Measurements from ENCODE around the gene IMPACT. TPM values are rescaled to one million over a fixed set of nuclear protein-coding genes. Genes with fewer than 3 reads are reported as not detected.

Gene IMPACT
- total and polyA plus RNA-seq, 2 donors (not counting 1 experiment from before 2014, with no cell fraction given) = 5.0 to 11.1 TPM

GRCh38 chr18:24479371-24479770 is 52.9 kb downstream of the IMPACT start:
- Histone ChIP-seq H4K20me1 (ENCODE audit: control insufficient read depth, insufficient read depth, low read length, poor library complexity, severe bottlenecking) (no peaks in the 10 kb centered on the region), H3K27ac (ENCODE audit: low read length in 2 of 2) (no peak overlapping the region), H3K79me2 (ENCODE audit: control insufficient read depth, insufficient read depth, low read length) (no peaks in the 10 kb centered on the region), H3K4me1 (ENCODE audit: control insufficient read depth in 2 of 2, insufficient read depth in 2 of 2, low read length in 2 of 2) (no peaks in the 10 kb centered on the region), H3K4me2 (replicated peaks; ENCODE audit: low read depth, low read length, poor library complexity, severe bottlenecking) (no peak overlapping the region), H2AFZ (ENCODE audit: insufficient read depth, low read depth, low read length, poor library complexity, severe bottlenecking) (no peak overlapping the region), H3K9ac (ENCODE audit: low read length) (no peak overlapping the region), H3K9me3 (ENCODE audit: control extremely low read depth in 1 of 3, control insufficient read depth in 2 of 3, insufficient read depth in 1 of 3, low read length in 2 of 3) (peaks cover 0 to 5% (median 3%) of the 10 kb centered on the region in 3 donors), H3K36me3 (replicated peaks in 1 of 2; ENCODE audit: control extremely low read depth in 1 of 2, control insufficient read depth in 1 of 2, extremely low read depth in 1 of 2, insufficient read depth in 2 of 2, low read length in 1 of 2) (no peaks in the 10 kb centered on the region), H3K27me3 (replicated peaks in 1 of 4; ENCODE audit: control extremely low read depth in 1 of 4, control insufficient read depth in 3 of 4, insufficient read depth in 4 of 4, low read length in 3 of 4) (no peaks in the 10 kb centered on the region), H3K4me3 (ENCODE audit: control extremely low read depth in 1 of 5, extremely low read depth in 1 of 5, insufficient read depth in 1 of 5, low read depth in 2 of 5, low read length in 4 of 5) (no peak overlapping the region)
- no peak overlapping the region for H3K27ac Mint-ChIP-seq
- WGBS (ENCODE audit: insufficient coverage) = 73% methylated on average over 3 of the region's 7 CpGs
- POLR2A ChIA-PET = no interaction called here
- DNase-seq = no peak
- peaks cover 3% of the 10 kb centered on the region for H3K9me3 Mint-ChIP-seq (ENCODE audit: insufficient read depth)
- no peaks in the 10 kb centered on the region for H3K4me1 Mint-ChIP-seq
- ATAC-seq (ENCODE audit: low read depth) = no peak
- no peak overlapping the region for H3K4me3 Mint-ChIP-seq
- TF ChIP-seq EZH2 (IDR thresholded peaks at IDR 0.05; ENCODE audit: borderline replicate concordance, insufficient read depth, low read depth, low read length, poor library complexity, severe bottlenecking) (no peak), CTCF (IDR thresholded peaks at IDR 0.05) (no peak)
- CTCF ChIA-PET = no interaction called here
- intact Hi-C loops (cut with micrococcal nuclease) = no loop called here
- no peaks in the 10 kb centered on the region for H3K27me3 Mint-ChIP-seq

- H3K27ac Mint-ChIP-seq = no peak overlapping the region
These were observed 56.4 kb downstream of the IMPACT start for GRCh38 chr18:24482821-24483220.

More at GRCh38 chr18:24482821-24483220, 56.4 kb downstream of the IMPACT start:
- DNase-seq (no peak), ATAC-seq (ENCODE audit: low read depth) (no peak)
- peaks cover 3% of the 10 kb centered on the region for H3K9me3 Mint-ChIP-seq (ENCODE audit: insufficient read depth)
- Histone ChIP-seq H3K9me3 (ENCODE audit: control extremely low read depth in 1 of 3, control insufficient read depth in 2 of 3, insufficient read depth in 1 of 3, low read length in 2 of 3) (peaks cover 0 to 5% (median 3%) of the 10 kb centered on the region in 3 donors), H2AFZ (ENCODE audit: insufficient read depth, low read depth, low read length, poor library complexity, severe bottlenecking) (no peak overlapping the region), H3K9ac (ENCODE audit: low read length) (no peak overlapping the region), H3K27me3 (replicated peaks in 1 of 4; ENCODE audit: control extremely low read depth in 1 of 4, control insufficient read depth in 3 of 4, insufficient read depth in 4 of 4, low read length in 3 of 4) (peaks cover 0 to 8% (median 0%) of the 10 kb centered on the region in 4 experiments), H3K4me2 (replicated peaks; ENCODE audit: low read depth, low read length, poor library complexity, severe bottlenecking) (no peak overlapping the region), H3K27ac (ENCODE audit: low read length in 2 of 2) (no peak overlapping the region), H4K20me1 (ENCODE audit: control insufficient read depth, insufficient read depth, low read length, poor library complexity, severe bottlenecking) (no peaks in the 10 kb centered on the region), H3K4me3 (ENCODE audit: control extremely low read depth in 1 of 5, extremely low read depth in 1 of 5, insufficient read depth in 1 of 5, low read depth in 2 of 5, low read length in 4 of 5) (no peak overlapping the region), H3K4me1 (ENCODE audit: control insufficient read depth in 2 of 2, insufficient read depth in 2 of 2, low read length in 2 of 2) (peaks cover 0 to 2% of the 10 kb centered on the region in 2 donors), H3K79me2 (ENCODE audit: control insufficient read depth, insufficient read depth, low read length) (no peaks in the 10 kb centered on the region), H3K36me3 (replicated peaks in 1 of 2; ENCODE audit: control extremely low read depth in 1 of 2, control insufficient read depth in 1 of 2, extremely low read depth in 1 of 2, insufficient read depth in 2 of 2, low read length in 1 of 2) (no peaks in the 10 kb centered on the region)
- ChIA-PET CTCF (interaction anchor here (1.2 to 12.4 kb wide), 2 partner anchors 9 to 123 kb away, joined by 4 to 179 read pairs; no protein-coding TSS in a partner anchor), POLR2A (no interaction called here)
- peaks cover 3% of the 10 kb centered on the region for H3K27me3 Mint-ChIP-seq
- TF ChIP-seq CTCF (IDR thresholded peaks at IDR 0.05) (no peak), EZH2 (IDR thresholded peaks at IDR 0.05; ENCODE audit: borderline replicate concordance, insufficient read depth, low read depth, low read length, poor library complexity, severe bottlenecking) (no peak)
- H3K4me1 Mint-ChIP-seq = peaks cover 2% of the 10 kb centered on the region
- no peak overlapping the region for H3K4me3 Mint-ChIP-seq
- WGBS (ENCODE audit: insufficient coverage) = 84% methylated on average over 4 of the region's 5 CpGs
- intact Hi-C loops (cut with micrococcal nuclease) = no loop called here
